Right hindlimb (tissue), 1 donor: ENCODE results near the gene DPM2.

Experiments
- DNase-seq: peaks from one replicate; pipeline ENCODE4 v3.0.0-alpha.2; 2018

DPM2 gene

GRCh38 chr9:127934248-127934647, 3.4 kb downstream of the DPM2 start:
- DNase-seq, result no peak

- no peak for DNase-seq
Measured at GRCh38 chr9:127931092-127931881, 6.4 kb downstream of the DPM2 start.

DNA sequence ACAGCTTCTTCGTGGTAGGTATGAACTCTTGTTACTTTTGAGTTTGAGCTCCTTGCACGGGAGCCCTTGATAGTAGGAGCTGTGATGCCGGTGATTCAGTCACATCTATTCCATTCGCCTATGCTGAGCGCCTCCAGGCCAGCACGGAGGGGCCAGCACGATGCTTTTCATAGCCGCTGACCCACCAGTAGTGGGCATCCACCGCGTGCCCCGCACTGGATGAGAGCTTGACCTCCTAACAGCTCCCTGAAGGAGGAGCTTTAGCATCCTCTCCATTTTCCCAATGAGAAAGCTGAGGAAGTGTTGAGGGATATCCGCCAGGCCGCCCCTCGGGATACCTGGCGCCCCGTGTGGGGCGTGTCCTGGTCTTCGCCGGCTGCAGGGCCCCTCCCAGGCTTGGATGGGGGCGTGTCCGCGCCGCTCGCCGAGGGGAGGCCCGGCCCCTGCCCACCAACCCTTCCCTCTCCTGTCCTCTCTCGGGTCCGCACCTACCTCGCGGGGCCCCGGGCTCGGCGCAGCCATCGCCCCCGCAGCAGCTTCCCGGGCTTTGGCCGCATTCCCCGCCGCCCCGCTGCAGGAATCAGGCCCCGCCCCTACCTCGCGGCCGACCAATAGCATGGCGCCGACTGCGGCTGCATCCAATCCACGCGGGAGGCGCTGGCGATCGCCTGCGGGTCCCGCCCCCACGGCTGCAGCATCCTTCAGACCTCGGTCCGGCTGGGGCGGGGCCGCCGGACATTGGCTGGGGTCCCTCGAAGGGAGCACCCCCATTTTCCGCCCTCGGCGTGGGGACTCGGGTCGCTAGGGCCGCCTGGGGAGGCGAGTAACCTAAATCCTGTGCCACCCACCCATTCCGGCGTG, 7.2 kb downstream of the DPM2 start, which contains the start of gene PIP5KL1:
Gene PIP5KL1 (minus strand): TSS at position 547 of the 861 bp plus-strand sequence. CDS start 25 bp downstream, at position 522.
- peak; percentile 91 for DNase-seq

- no peak for DNase-seq
Measured at GRCh38 chr9:127929625-127929979, 8.1 kb downstream of the DPM2 start.

DNA sequence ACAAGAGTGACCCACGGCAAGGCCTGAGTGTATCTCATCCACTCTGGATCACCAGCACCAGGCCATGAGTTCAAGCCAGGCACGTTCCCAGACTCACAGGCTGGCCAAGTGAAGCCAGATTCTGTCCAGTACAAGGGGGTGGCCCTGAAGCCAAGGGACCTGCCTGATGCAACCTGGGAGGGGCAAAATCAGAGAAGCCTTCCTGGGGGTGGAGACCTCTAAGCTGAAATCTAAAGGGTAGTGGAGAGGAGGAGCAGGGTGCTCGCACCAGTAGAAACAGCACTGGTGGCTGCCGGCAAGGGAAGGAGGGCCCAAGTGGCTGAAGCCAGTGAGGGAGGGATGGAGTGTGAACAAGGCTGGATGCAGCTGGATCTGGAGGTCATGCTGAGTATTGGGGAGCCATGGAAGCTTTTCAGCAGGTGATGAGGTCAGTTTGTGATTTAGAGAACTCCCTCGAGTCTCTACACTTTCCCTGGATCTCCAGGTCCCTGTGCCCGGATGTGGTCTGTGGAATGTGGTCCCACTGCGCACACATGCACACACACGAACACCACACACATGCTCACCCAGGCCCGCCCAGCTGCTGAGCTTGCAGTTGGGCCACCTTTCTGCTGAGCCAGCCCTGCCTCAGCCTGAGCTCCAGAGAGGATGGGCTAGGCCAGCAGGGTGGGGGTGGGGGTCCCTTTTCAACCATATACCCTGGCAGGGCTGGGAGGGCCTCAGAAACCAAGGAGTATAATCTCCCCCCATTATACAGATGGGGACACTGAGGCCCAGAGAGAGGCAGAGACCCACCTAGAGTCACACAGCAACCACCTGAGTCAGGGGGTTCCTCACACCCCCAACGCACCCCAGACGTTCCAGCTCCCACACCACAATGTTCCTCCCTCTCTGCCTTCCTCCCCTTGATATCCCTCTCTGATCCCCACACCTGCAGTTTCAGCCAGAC, 8.7 kb downstream of the DPM2 start:
- DNase-seq, result no peak

GRCh38 chr9:127927988-127928675, 9.5 kb downstream of the DPM2 start:
- no peak for DNase-seq

- DNase-seq, result no peak
Measured at GRCh38 chr9:127927201-127927987, 10.3 kb downstream of the DPM2 start.

DNA sequence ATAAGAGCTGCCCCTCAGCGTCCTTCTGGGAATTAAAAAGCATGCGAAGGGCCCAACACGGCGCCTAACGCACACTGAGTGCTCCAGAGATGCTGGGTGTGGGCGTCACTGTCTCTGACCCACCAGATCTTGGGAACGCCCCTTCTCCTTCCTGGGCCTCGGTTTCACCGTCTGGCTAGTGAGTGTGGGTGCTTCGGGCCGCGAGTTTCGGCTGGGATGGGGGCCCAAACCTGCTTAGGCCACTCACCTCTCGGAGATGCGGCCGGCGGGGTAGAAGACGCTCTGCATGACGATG, 10.8 kb downstream of the DPM2 start:
- no peak for DNase-seq

DNA sequence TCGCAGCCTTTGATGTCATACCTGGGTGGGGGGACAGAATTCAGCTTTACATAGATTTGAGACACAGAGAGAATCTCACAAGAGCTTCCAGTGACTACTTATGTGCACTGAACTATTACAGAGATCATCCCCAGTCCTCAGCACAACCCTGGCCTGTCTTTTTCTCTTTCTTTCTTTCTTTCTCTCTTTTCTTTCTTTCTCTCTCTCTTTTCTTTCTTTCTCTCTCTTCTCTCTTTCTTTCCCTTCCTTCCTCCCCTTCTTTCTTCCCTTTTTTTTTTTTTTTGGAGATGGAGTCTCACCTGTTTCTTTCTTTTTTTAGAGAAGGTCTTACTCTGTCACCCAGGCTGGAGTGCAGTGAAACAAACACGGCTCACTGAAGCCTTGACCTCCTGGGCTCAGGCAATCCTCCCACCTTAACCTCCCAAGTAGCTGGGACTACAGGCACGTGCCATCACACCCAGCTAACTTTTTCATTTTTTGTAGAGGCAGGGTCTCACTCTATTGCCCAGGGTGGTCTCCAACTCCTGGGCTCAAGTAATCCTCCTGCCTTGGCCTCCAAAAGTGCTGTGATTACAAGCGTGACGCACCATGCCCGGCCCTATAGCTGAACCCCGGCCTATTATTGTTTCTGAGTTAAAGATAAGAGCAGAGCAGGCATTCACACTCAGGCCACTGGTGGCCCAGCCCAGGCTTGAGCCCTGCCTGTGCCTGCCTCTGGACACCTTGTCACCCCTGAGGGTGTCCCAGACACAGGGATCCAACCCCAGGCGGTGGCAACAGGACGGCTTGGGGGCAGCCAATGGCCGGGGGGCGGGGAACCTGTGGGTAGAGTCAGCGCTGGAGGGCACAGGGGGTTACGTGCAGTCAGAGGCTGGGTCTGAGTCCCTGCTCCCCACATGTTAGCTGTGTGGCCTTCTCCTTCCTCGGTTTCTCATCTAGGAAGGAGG, 11.4 kb downstream of the DPM2 start:
- DNase-seq, result no peak

DNA sequence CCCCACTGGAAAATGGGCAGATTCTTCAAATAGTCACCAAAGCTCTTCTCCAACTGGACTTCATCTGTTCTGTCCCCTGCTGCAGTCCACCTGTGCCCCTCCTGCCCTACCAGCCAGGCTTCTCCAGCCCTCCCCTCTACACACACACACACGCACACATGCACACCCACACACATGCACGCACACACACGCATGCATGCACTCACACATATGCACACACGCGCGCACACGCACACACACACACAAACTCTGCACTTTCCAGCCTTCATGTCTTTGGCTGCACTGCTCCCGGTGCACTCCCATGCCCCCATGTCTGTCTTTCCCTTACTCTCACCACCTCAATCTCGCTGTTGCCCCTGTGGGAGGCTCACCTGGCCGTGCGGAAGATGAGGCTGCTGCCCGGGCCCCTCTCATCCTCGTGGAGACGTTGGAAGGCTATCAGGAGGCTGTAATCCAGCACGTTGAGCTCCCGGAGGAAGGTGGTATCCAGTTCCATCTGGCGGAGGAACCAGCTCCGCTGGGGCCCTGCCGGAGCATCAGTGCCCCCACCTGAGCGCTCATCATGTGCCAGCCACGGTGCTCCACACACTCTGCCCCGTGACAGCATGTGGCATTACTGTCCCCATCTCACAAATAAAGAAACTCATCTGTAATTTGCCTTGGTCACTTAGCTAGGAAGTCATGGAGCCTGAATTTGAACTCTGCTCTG, 12.8 kb downstream of the DPM2 start:
- DNase-seq, result no peak

- no peak for DNase-seq
Measured at GRCh38 chr9:127923771-127924170, 13.9 kb downstream of the DPM2 start.

- no peak for DNase-seq
Measured at GRCh38 chr9:127923046-127923445, 14.6 kb downstream of the DPM2 start.

GRCh38 chr9:127921557-127922120, 16.0 kb downstream of the DPM2 start:
- DNase-seq, result peak; percentile 74

DNA sequence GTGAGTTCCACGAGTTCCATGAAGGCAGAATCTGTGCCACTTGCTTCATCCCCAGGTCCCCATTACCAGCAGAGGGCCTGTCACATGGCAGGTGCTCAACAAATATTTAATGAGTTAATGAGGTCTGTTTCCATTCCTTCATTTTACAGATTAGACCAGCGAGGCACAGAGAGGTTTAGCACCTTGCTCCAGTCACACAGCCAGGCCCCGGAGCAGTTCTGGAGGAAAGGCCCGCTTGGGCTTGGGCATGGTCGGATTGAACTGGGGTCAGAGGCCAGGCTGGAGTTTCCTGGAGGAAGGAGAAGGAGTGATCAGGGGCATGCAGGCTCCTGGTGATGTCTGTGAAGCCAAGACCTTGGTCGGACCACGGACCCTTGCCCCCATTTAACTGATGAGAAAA, 16.9 kb downstream of the DPM2 start:
- no peak for DNase-seq

GRCh38 chr9:127919253-127919815, 18.3 kb downstream of the DPM2 start:
- peak; percentile 71 for DNase-seq

DNA sequence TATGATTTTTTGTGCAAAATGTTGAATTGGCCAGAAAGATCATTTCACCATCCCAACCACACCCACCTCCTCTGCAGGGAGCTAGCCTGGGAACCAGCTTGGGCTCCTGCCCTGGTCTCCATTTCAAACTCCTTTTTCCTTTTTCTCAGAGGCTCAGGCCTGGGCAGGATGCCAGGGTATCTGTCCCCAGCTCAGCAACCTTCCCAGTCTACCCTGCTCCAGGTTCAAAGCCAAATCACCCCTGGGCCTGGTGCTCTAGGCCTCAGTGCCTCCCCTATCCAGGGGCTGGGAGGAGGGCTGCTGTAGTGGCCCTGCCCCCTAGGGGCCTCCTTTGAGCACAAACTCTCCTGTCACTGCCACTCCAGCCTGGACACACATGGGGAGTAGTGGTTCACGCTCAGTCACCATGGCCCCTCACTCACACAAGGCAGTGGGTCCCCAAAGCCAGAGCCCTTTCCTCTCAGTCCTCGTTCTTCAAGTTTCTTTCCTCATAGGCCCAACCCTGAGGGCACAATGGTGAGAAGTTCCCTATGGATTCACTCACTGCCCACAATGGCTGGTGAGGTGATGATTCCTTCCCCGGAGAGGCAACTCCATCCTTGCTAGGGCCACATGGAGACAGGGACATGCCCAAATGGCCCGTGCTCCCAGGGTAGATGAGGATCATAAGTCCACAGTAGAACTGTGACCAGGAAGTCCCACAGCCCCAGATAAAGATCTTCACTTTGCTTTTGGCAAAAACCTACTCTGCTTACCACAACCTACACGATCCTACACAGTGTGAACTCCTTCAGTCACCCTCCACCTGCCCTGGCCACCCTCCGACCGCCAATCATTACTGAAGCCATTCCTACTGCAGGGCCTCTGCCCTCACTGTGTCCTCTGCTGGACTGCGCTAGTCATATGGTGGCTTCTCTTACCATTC, 19.2 kb downstream of the DPM2 start:
- no peak for DNase-seq

- DNase-seq, result no peak
Measured at GRCh38 chr9:127917603-127918002, 20.1 kb downstream of the DPM2 start.
